ENCODE measurements around the gene ZNF503.
"Not testable (repeated sequence)": the region's sequence is repeated elsewhere in the genome, so short reads cannot be mapped to it uniquely, and the experiment has no call there.

The ZNF503 gene

DNA sequence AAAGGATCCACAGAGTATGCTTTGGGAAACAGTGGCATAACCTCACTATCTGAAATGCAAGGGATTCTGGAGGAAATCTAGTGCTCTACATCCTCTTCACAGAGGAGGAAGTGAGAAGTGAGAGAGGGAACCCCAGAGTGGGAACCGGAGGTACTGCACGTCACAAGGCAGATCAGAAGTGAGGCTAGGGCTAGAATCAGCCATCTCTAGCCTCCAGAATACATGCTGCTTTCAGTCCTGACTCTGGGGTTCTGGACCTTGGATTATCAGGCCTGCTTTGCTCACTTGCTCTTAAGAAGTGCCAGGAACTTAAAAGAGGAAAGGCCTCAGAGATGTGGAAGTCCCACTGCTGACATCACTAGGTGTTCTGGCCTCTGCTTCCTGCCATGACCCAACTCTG lies 25.7 kb downstream of the ZNF503 start:
- H3K4me3 ChIP-seq (ENCODE audit: control insufficient read depth, low read depth, low read length): no peak overlapping the region
- DNase-seq (ENCODE audit: low read depth): no peak
- TF ChIP-seq, protein P1, sequence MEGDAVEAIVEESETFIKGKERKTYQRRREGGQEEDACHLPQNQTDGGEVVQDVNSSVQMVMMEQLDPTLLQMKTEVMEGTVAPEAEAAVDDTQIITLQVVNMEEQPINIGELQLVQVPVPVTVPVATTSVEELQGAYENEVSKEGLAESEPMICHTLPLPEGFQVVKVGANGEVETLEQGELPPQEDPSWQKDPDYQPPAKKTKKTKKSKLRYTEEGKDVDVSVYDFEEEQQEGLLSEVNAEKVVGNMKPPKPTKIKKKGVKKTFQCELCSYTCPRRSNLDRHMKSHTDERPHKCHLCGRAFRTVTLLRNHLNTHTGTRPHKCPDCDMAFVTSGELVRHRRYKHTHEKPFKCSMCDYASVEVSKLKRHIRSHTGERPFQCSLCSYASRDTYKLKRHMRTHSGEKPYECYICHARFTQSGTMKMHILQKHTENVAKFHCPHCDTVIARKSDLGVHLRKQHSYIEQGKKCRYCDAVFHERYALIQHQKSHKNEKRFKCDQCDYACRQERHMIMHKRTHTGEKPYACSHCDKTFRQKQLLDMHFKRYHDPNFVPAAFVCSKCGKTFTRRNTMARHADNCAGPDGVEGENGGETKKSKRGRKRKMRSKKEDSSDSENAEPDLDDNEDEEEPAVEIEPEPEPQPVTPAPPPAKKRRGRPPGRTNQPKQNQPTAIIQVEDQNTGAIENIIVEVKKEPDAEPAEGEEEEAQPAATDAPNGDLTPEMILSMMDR (IDR thresholded peaks at IDR 0.05; ENCODE audit: control insufficient read depth, insufficient read depth, low read depth, low read length, missing control alignments): no peak

GRCh38 chr10:75371010-75371409 lies 30.6 kb downstream of the ZNF503 start:
- DNase-seq (ENCODE audit: low read depth): no peak
- TF ChIP-seq, protein P1 (IDR thresholded peaks at IDR 0.05; ENCODE audit: control insufficient read depth, insufficient read depth, low read depth, low read length, missing control alignments): no peak
- no peak overlapping the region for H3K4me3 ChIP-seq (ENCODE audit: control insufficient read depth, low read depth, low read length)

DNA sequence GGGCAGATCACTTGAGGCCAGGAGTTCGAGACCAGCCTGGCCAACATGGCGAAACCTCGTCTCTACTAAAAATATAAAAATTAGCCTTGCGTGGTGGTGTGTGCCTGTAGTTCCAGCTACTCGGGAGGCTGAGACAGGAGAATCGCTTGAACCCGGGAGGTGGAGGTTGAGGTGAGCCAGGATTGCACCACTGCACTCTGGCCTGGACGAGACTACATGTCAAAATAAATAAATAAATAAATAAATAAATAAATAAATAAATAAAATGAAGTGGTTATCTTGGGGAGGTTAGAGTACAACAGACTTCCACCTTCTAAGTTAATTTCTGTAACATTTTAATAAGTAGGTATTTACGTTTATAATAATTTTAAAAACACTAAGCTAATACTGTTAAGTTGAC lies 31.7 kb downstream of the ZNF503 start:
- not testable (repeated sequence) for DNase-seq (ENCODE audit: low read depth); H3K4me3 ChIP-seq (ENCODE audit: control insufficient read depth, low read depth, low read length)

DNA sequence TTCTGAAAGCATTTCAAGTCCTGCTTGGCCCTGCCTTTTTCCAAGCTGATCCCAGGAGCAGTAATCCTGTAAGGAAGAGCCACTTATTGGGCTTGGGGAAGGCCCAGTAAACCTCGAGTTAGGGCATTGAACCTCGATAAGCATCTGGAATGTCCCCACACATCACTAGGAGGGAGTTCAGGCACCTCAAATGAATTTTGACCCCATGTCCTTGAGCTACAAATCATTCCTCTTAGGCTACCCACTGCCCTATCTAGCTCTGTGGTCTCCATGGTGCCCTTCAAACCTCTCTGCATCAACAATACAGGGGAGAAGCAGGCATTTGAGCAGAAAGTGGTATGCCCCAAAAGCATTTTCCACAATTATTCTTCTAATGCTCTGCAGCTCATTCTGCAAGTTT lies 33.7 kb downstream of the ZNF503 start:
- TF ChIP-seq, protein P1 (IDR thresholded peaks at IDR 0.05; ENCODE audit: control insufficient read depth, insufficient read depth, low read depth, low read length, missing control alignments): no peak
- no peak overlapping the region for H3K4me3 ChIP-seq (ENCODE audit: control insufficient read depth, low read depth, low read length)
- DNase-seq (ENCODE audit: low read depth): no peak

- DNase-seq (ENCODE audit: low read depth): no peak
- no peak overlapping the region for H3K4me3 ChIP-seq (ENCODE audit: control insufficient read depth, low read depth, low read length)
- TF ChIP-seq, protein P1 (IDR thresholded peaks at IDR 0.05; ENCODE audit: control insufficient read depth, insufficient read depth, low read depth, low read length, missing control alignments): no peak
These were observed 34.5 kb downstream of the ZNF503 start for GRCh38 chr10:75367021-75367487.

DNA sequence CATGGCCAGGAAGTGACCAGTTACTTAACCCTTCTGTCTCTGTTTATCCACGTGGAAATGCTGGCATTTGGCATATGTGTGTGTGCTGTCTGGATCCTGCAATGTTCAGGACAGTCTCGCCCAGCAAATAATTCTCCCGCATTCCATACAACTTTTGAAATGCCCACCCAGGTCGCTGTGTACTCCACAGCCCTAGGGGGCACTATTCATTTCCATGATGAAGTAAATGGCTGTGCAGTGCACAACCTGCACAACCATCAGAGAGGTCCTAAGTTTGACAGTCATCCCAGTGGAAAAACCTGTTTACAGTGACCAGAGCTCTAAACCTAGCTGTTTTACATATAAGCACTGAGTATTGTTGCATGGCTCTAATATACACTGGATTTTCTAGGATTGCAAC lies 38.1 kb downstream of the ZNF503 start:
- TF ChIP-seq, protein P1 (IDR thresholded peaks at IDR 0.05; ENCODE audit: control insufficient read depth, insufficient read depth, low read depth, low read length, missing control alignments): no peak
- no peak for DNase-seq (ENCODE audit: low read depth)
- no peak overlapping the region for H3K4me3 ChIP-seq (ENCODE audit: control insufficient read depth, low read depth, low read length)

DNA sequence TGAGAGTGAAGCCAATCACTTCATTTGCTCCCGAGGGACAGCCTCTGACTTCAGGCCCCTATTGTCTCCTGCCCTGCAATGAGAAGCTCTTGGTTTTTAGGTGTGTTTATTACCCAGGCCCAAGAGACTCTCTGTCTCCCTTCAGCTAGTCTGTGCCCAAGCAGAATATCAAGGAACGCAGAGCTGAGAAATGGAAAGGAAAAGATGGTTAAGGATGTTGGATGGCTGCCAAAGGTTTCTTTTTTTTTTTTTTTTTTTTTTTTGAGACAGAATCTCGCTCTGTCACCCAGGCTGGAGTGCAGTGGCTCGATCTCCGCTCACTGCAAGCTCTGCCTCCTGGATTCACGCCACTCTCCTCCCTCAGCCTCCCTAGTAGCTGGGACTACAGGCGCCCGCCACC lies 41.7 kb downstream of the ZNF503 start:
- not testable (repeated sequence) for H3K4me3 ChIP-seq (ENCODE audit: control insufficient read depth, low read depth, low read length); DNase-seq (ENCODE audit: low read depth)

DNA sequence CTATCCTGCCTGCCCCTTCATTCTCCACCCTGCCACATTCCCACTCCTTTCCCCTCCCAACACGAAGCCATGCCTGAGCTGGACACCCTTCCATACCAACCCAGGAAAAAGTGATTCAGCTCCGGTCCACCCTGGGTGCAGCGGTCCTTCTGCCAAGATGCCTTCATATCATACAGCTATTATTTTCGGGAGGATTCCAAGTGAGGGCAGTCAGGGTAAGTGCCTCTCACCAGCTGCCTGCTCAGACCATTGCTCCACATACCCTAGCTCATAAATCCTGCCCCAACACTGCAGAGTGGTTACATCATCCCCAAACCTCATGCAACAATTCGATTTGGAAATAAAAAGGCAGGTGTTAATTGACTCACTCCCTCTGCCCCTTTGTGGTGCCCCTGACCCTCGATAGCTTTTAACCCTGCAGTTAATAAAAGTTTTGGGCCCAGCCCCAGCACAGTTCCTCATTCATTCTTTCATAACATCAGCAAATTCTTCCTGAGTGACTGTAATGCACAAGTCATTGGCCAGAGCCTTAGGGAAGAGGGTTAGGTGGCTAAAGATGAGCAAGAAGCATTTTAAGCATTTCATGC lies 42.6 kb downstream of the ZNF503 start:
- TF ChIP-seq, protein P1 (IDR thresholded peaks at IDR 0.05; ENCODE audit: control insufficient read depth, insufficient read depth, low read depth, low read length, missing control alignments): no peak
- H3K4me3 ChIP-seq (ENCODE audit: control insufficient read depth, low read depth, low read length): no peak overlapping the region
- DNase-seq (ENCODE audit: low read depth): peak; percentile 92

Measured in AG09309 (cell line).